ENCODE measurements around the gene GARIN5B.

GRCh38 chr19:55391702-55392615 is 28.9 kb upstream of the GARIN5B start:
- no peak for TF ChIP-seq ELF4 (IDR thresholded peaks at IDR 0.05)
- TF ChIP-seq SP1 (IDR thresholded peaks at IDR 0.05): no peak
- no peak for TF ChIP-seq FOXK2 (IDR thresholded peaks at IDR 0.05)
- TF ChIP-seq FOXM1 (IDR thresholded peaks at IDR 0.05; ENCODE audit: borderline replicate concordance): no peak
- no peak for TF ChIP-seq SUZ12 (IDR thresholded peaks at IDR 0.05)
- TF ChIP-seq LEF1 (IDR thresholded peaks at IDR 0.05; ENCODE audit: borderline replicate concordance): no peak
- TF ChIP-seq PKNOX1 (IDR thresholded peaks at IDR 0.05): no peak

All from HEK293T (cell line).